Measurements from ENCODE around the gene ZSWIM5. TPM values are rescaled to one million over a fixed set of nuclear protein-coding genes. Genes with fewer than 3 reads are reported as not detected.

Gene ZSWIM5
- total and polyA plus RNA-seq, 9 of the 15 experiments (the other 6 are each of a cell fraction or from before 2014, with no cell fraction given): under 0.01 to 0.07 (median 0.03) TPM; not detected in 3

- TF ChIP-seq ATF6 (CRISPR knock-in tag; IDR thresholded peaks at IDR 0.05) (no peak), ZNF408 (CRISPR knock-in tag; IDR thresholded peaks at IDR 0.05; ENCODE audit: low read depth) (no peak), RBM34 (IDR thresholded peaks at IDR 0.05; ENCODE audit: borderline replicate concordance, insufficient read depth, low read length) (no peak), DLX4 (CRISPR knock-in tag; IDR thresholded peaks at IDR 0.05) (no peak), ZFP36 (IDR thresholded peaks at IDR 0.05; ENCODE audit: low read depth, low read length, partially characterized antibody) (peak; percentile 78), ZBTB8A (IDR thresholded peaks at IDR 0.05; ENCODE audit: partially characterized antibody) (no peak), SP1 (CRISPR knock-in tag; IDR thresholded peaks at IDR 0.05) (no peak), FOXP4 (CRISPR knock-in tag; IDR thresholded peaks at IDR 0.05; ENCODE audit: borderline replicate concordance) (no peak), ZNF133 (CRISPR knock-in tag; IDR thresholded peaks at IDR 0.05) (no peak), NRF1 (conservative IDR thresholded peaks at IDR 0.05 in 1 of 2, IDR thresholded peaks at IDR 0.05 in 1 of 2) (0 out of 4 replicates have a peak, but pooled peaks of 1 of the 2 experiments have one; percentile 4)
Measured at GRCh38 chr1:45191418-45191783, 15.0 kb downstream of the ZSWIM5 start (continued).
